HG03520 (cell line): ENCODE results near the gene GPC3.
A peak's percentile ranks its signal among the peaks of the same experiment; 100 is the strongest.
"Not testable (repeated sequence)": the region's sequence is repeated elsewhere in the genome, so short reads cannot be mapped to it uniquely, and the experiment has no call there.

ENCODE experiments used
- ATAC-seq: cut with Tn5 transposase; IDR thresholded peaks from one replicate; pipeline ENCODE4 v1.9.1; 2021; ENCODE audit warnings: mild to moderate bottlenecking, moderate library complexity; ENCODE audit not compliant: unreplicated experiment

The GPC3 gene

GRCh38 chrX:133985164-133985966, at the start of gene GPC3:
Gene GPC3, minus strand, starts transcription at chrX:133985594.
- ATAC-seq = peak; percentile 48

GRCh38 chrX:134032441-134032840, 47.0 kb upstream of the GPC3 start:
- no peak for ATAC-seq

GRCh38 chrX:134026565-134027311, 41.3 kb upstream of the GPC3 start:
- ATAC-seq = no peak

GRCh38 chrX:134025986-134026545, 40.7 kb upstream of the GPC3 start:
- ATAC-seq = no peak

- no peak for ATAC-seq
Observed at GRCh38 chrX:134024686-134025377, 39.4 kb upstream of the GPC3 start.

- no peak for ATAC-seq
Observed at GRCh38 chrX:134023851-134024281, 38.5 kb upstream of the GPC3 start.

- no peak for ATAC-seq
Observed at GRCh38 chrX:134020910-134021309, 35.5 kb upstream of the GPC3 start.

GRCh38 chrX:134019567-134020206, 34.3 kb upstream of the GPC3 start:
- ATAC-seq = no peak

- ATAC-seq = not testable (repeated sequence)
Observed at GRCh38 chrX:134016309-134016708, 30.9 kb upstream of the GPC3 start.

- ATAC-seq = not testable (repeated sequence)
Observed at GRCh38 chrX:134015510-134015909, 30.1 kb upstream of the GPC3 start.

- ATAC-seq = no peak
Observed at GRCh38 chrX:134013524-134013923, 28.1 kb upstream of the GPC3 start.

- no peak for ATAC-seq
Observed at GRCh38 chrX:134013092-134013497, 27.7 kb upstream of the GPC3 start.

- no peak for ATAC-seq
Observed at GRCh38 chrX:134010690-134011089, 25.3 kb upstream of the GPC3 start.

GRCh38 chrX:134007716-134008115, 22.3 kb upstream of the GPC3 start:
- ATAC-seq = no peak

- peak; percentile 41 for ATAC-seq
Observed at GRCh38 chrX:134006484-134007161, 21.2 kb upstream of the GPC3 start.

- no peak for ATAC-seq
Observed at GRCh38 chrX:134004084-134004483, 18.7 kb upstream of the GPC3 start.

GRCh38 chrX:134002921-134003615, 17.7 kb upstream of the GPC3 start:
- no peak for ATAC-seq

GRCh38 chrX:134000260-134001245, 15.2 kb upstream of the GPC3 start:
- ATAC-seq = no peak
